Lower lobe of right lung (tissue), 2 donors: ENCODE results near the gene POLR2M. TPM values are rescaled to one million over a fixed set of nuclear protein-coding genes. Genes with fewer than 3 reads are reported as not detected.
A peak's percentile ranks its signal among the peaks of the same experiment; 100 is the strongest.

Experiments used
- ATAC-seq, 2 donors: fragments of 200-7000 bp; cut with Tn5 transposase; one replicate each; pipeline ENCODE4 v1.9.1; 2020 to 2022; ENCODE audit warnings: mild to moderate bottlenecking in 2 of 2, moderate library complexity in 2 of 2
- DNase-seq: peaks from one replicate; pipeline ENCODE4 v3.0.0-alpha.2; 2020
- H3K27ac ChIP-seq: fragments of 200-600 bp; one replicate; pipeline ENCODE4 v1.8.0; 2022
- H3K27me3 ChIP-seq: fragments of 200-600 bp; one replicate; pipeline ENCODE4 v1.8.0; 2022; ENCODE audit warnings: low read depth
- H3K36me3 ChIP-seq: fragments of 200-600 bp; one replicate; pipeline ENCODE4 v1.8.0; 2022; ENCODE audit warnings: mild to moderate bottlenecking
- H3K4me1 ChIP-seq: fragments of 200-600 bp; one replicate; pipeline ENCODE4 v1.8.0; 2022
- H3K4me3 ChIP-seq: fragments of 200-600 bp; one replicate; pipeline ENCODE4 v1.8.0; 2022; ENCODE audit warnings: mild to moderate bottlenecking
- H3K9me3 ChIP-seq: fragments of 200-600 bp; one replicate; pipeline ENCODE4 v1.8.0; 2022
- intact Hi-C: fragments of 100-400 bp; cut with DNase I; formaldehyde crosslinking; loops from one replicate; pipeline ENCODE4 v1.11.0; 2022
- total RNA-seq: library from RNA; stranded (reverse); fragmentation: NEBNext Ultra II Directional; extraction: Animal tissue kit (Norgen Biotek cat#: 25700); gene quantifications from one replicate; pipeline ENCODE4 v1.2.1, GENCODE V29; 2021
- TF ChIP-seq, protein P1 (sequence below): fragments of 200-600 bp; IDR thresholded peaks from one replicate; pipeline ENCODE4 v1.8.0; 2022; ENCODE audit warnings: antibody characterized with exemption, mild to moderate bottlenecking
- donor health status: DM: no; HTN: yes; CAD: no; lungs with severe emphysema.

The POLR2M gene
- total RNA-seq, 1 donor from 2014 or later = 58.3 TPM

DNA sequence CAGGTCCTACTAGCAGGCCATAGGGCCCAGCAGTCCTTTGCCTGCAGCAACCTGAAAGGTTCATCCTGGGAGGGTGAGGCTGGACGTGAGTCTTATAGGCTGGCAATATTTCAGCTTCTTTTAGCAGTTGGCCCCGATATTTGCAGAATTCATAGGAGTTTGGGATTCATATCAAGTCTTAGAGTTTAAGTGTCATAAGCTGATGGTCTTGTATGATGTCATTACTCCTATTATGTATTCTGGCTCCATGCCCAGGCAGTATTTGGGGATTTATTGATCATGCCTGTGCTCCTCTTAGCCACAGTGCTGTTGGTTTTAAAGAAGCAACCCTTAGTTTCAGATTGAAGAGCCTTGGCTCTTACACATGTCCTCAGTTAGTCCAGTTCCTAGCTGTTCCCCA lies 41.3 kb upstream of the POLR2M start:
- Histone ChIP-seq H3K9me3 (no peaks in the 10 kb centered on the region), H3K27me3 (no peaks in the 10 kb centered on the region), H3K27ac (no peak overlapping the region), H3K4me1 (peaks cover 11% of the 10 kb centered on the region), H3K4me3 (no peak overlapping the region), H3K36me3 (no peaks in the 10 kb centered on the region)
- intact Hi-C loops = no loop called here
- TF ChIP-seq, protein P1, sequence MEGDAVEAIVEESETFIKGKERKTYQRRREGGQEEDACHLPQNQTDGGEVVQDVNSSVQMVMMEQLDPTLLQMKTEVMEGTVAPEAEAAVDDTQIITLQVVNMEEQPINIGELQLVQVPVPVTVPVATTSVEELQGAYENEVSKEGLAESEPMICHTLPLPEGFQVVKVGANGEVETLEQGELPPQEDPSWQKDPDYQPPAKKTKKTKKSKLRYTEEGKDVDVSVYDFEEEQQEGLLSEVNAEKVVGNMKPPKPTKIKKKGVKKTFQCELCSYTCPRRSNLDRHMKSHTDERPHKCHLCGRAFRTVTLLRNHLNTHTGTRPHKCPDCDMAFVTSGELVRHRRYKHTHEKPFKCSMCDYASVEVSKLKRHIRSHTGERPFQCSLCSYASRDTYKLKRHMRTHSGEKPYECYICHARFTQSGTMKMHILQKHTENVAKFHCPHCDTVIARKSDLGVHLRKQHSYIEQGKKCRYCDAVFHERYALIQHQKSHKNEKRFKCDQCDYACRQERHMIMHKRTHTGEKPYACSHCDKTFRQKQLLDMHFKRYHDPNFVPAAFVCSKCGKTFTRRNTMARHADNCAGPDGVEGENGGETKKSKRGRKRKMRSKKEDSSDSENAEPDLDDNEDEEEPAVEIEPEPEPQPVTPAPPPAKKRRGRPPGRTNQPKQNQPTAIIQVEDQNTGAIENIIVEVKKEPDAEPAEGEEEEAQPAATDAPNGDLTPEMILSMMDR = no peak
- no peak for DNase-seq
- ATAC-seq = no peak

DNA sequence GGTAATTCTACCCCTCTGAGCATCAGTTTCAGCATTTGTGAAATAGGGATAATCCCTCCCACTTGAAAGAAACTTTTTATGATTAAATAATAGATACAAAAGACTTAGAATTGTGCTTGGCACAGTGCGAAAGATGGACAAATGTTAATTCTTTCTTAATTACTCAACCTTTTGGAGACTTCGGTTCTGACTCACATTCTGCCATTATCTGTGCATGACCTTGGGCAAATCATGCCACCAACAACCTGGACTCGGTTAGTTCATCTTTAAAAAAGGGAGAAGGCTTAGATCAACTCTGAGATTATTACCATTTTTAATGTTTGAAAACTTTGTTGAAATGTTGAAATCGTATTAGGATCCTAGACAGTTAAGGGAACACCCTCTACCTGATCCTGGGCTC lies 40.6 kb upstream of the POLR2M start:
- H3K27me3 ChIP-seq = no peaks in the 10 kb centered on the region
- intact Hi-C loops = no loop called here
- no peak overlapping the region for H3K4me3 ChIP-seq
- DNase-seq (no peak), ATAC-seq (no peak)
- no peaks in the 10 kb centered on the region for H3K36me3 ChIP-seq
- TF ChIP-seq, protein P1 = no peak
- no peaks in the 10 kb centered on the region for H3K9me3 ChIP-seq
- no peak overlapping the region for H3K27ac ChIP-seq
- H3K4me1 ChIP-seq = peaks cover 11% of the 10 kb centered on the region

DNA sequence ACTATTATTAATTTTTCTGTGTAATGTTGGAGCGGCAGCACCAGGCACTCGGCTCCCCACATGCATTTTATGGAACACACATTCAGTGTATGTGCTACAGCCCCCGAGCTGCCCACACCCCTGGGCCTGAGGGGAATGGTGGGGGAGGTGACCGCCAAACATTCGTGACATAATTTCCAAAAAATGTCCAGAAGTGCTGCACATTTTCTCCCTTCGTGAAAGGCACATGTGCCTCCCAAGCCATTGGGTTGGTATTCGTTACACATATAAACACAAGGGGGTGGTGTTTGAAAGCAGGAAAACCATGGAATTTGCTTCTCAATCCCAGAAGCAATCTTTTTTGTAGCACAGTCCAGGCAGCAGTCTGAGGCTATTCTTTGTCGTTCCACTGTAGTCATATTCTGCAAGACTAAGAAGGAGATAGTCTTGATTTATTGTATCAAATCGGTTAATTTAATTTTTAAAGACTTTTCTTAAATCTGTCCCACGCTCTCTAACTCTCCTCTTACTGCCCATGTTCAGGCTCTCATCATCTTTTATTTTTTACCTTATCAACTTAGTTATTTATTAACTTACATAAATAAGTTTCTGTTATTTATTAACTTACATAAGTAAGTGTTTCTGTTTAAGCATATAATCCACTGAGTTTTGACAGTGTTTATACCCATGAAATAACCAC lies 39.2 kb upstream of the POLR2M start:
- intact Hi-C loops = no loop called here
- Histone ChIP-seq H3K4me3 (no peak overlapping the region), H3K4me1 (peaks cover 11% of the 10 kb centered on the region), H3K27ac (no peak overlapping the region), H3K9me3 (no peaks in the 10 kb centered on the region), H3K36me3 (no peaks in the 10 kb centered on the region), H3K27me3 (no peaks in the 10 kb centered on the region)
- DNase-seq (no peak), ATAC-seq (peak; percentile 62 to 79)
- TF ChIP-seq, protein P1 = peak; percentile 48

DNA sequence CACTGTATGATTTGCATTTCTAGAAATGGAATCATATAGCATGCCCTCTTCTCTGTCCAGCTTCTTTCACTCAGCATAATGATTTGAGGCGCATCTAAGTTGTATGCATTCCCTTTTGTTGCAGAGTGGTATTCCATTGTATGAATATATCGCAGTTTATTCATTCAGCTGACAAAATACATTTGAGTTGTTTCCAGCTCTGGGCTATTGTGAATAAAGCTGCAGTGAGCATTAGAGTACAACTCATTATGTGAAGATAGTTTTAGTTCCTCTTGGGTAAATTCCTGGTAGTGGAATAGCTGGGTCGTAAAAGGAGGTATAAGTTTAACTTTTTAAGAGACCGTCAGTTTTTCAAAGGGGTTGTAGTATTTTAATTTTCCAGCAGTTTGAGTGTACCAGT lies 38.5 kb upstream of the POLR2M start:
- DNase-seq (no peak), ATAC-seq (no peak)
- peaks cover 11% of the 10 kb centered on the region for H3K4me1 ChIP-seq
- no peaks in the 10 kb centered on the region for H3K36me3 ChIP-seq
- intact Hi-C loops = no loop called here
- H3K9me3 ChIP-seq = no peaks in the 10 kb centered on the region
- TF ChIP-seq, protein P1 = no peak
- no peaks in the 10 kb centered on the region for H3K27me3 ChIP-seq
- no peak overlapping the region for H3K27ac ChIP-seq
- no peak overlapping the region for H3K4me3 ChIP-seq

DNA sequence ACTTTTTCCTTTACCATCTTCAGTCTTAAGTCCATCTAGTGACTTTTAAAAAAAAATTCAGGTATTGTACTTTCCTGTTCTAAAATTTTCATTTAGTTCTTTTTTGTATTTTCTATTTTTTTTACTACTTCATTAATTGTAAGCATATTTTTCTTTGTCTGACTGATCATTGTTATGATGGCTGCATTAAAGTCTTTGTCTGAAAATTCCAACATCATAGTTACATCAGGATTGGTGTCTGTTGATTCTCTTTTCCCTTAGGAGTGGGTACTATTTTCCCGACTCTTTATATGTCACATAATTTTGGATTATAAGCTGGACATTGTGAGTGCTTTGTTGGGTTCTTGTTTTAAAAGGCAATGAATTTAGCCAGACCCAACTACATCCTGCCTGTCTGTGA lies 34.9 kb upstream of the POLR2M start:
- ATAC-seq (no peak), DNase-seq (no peak)
- TF ChIP-seq, protein P1 = no peak
- H3K36me3 ChIP-seq = no peaks in the 10 kb centered on the region
- H3K27ac ChIP-seq = no peak overlapping the region
- no peak overlapping the region for H3K4me3 ChIP-seq
- peaks cover 11% of the 10 kb centered on the region for H3K4me1 ChIP-seq
- H3K27me3 ChIP-seq = no peaks in the 10 kb centered on the region
- H3K9me3 ChIP-seq = no peaks in the 10 kb centered on the region
- intact Hi-C loops = no loop called here
